SK-N-SH (cell line): ENCODE measurements around the gene TLX1. TPM values are rescaled to one million over a fixed set of nuclear protein-coding genes. Genes with fewer than 3 reads are reported as not detected.

Source experiments
- CTCF ChIA-PET: fragments of 300-600, 350-600 bp; formaldehyde crosslinking; extraction: SDS; loops from one replicate; lab custom pipeline; 2021; lab: Yijun Ruan, JAX
- POLR2A ChIA-PET: fragments of 350-600 bp; sonication (Branson Sonifier 250); formaldehyde crosslinking; extraction: SDS; loops from one replicate; lab custom pipeline; 2020; ENCODE audit warnings: antibody characterized with exemption, inconsistent platforms; lab: Yijun Ruan, JAX
- DNase-seq: peaks from one replicate; pipeline ENCODE4 v3.0.0; 2012
- H2AFZ ChIP-seq: fragments of 200-600 bp; sonication (generic); 2 replicates; pipeline ENCODE4 v1.8.1; 2016; ENCODE audit warnings: antibody characterized with exemption, mild to moderate bottlenecking, low read depth
- H3F3A ChIP-seq: fragments of 200-600 bp; sonication (generic); replicated peaks from 2 replicates; pipeline ENCODE3; 2016; ENCODE audit warnings: antibody characterized with exemption, mild to moderate bottlenecking; ENCODE audit not compliant: insufficient read depth
- H3K27ac ChIP-seq, 2 experiments: fragments of 200-500 bp in 1 of 2; fragments of 200-600 bp in 1 of 2; sonication (Bioruptor generic) in 1 of 2; sonication (generic), shearing (Covaris generic) in 1 of 2; 2 replicates each; pipeline versions ENCODE4 v1.5.1 to v1.6.1; 2014 to 2016; ENCODE audit warnings: low read depth in 2 of 2, inconsistent platforms in 1 of 2, low read length in 1 of 2, mild to moderate bottlenecking in 1 of 2, mixed read lengths in 1 of 2
- H3K27me3 ChIP-seq: fragments of 200-600 bp; sonication (generic), shearing (Covaris generic); 2 replicates; pipeline ENCODE4 v1.6.1; 2016; ENCODE audit warnings: mixed run types; ENCODE audit not compliant: insufficient read depth
- H3K36me3 ChIP-seq, 2 experiments: fragments of 200-500 bp in 1 of 2; fragments of 200-600 bp in 1 of 2; sonication (Bioruptor generic) in 1 of 2; sonication (generic) in 1 of 2; replicated peaks in 1 of 2; 2 replicates each; pipeline versions ENCODE3 to v1.5.1; 2014 to 2016; ENCODE audit warnings: low read length in 1 of 2, mild to moderate bottlenecking in 1 of 2; ENCODE audit not compliant: insufficient read depth in 2 of 2, control insufficient read depth in 1 of 2
- H3K4me1 ChIP-seq, 2 experiments: fragments of 200-500 bp in 1 of 2; fragments of 200-600 bp in 1 of 2; sonication (Bioruptor generic) in 1 of 2; sonication (generic), shearing (Covaris generic) in 1 of 2; 2 replicates each; pipeline versions ENCODE4 v1.5.1 to v1.6.1; 2014 to 2016; ENCODE audit warnings: low read depth in 1 of 2, low read length in 1 of 2, mixed run types in 1 of 2; ENCODE audit not compliant: insufficient read depth in 2 of 2, control insufficient read depth in 1 of 2
- H3K4me2 ChIP-seq: fragments of 200-600 bp; sonication (generic), shearing (Covaris generic); 2 replicates; pipeline ENCODE4 v1.6.1; 2017; ENCODE audit warnings: mixed run types
- H3K4me3 ChIP-seq, 2 experiments: fragments of 200-500 bp in 1 of 2; fragments of 200-600 bp in 1 of 2; sonication (Bioruptor generic) in 1 of 2; sonication (generic), shearing (Covaris generic) in 1 of 2; 2 replicates each; pipeline versions ENCODE4 v1.5.1 to v1.8.1; 2014 to 2016; ENCODE audit warnings: low read depth in 2 of 2, inconsistent platforms in 1 of 2, low read length in 1 of 2, mild to moderate bottlenecking in 1 of 2, mixed read lengths in 1 of 2, moderate library complexity in 1 of 2
- H3K79me2 ChIP-seq: fragments of 200-600 bp; sonication (generic); 2 replicates; pipeline ENCODE4 v1.8.1; 2017; ENCODE audit warnings: mild to moderate bottlenecking; ENCODE audit not compliant: insufficient read depth
- H3K9ac ChIP-seq: fragments of 200-600 bp; sonication (generic); 2 replicates; pipeline ENCODE4 v1.6.1; 2017; ENCODE audit warnings: mixed run types
- H3K9me2 ChIP-seq: fragments of 200-600 bp; sonication (generic); 2 replicates; pipeline ENCODE4 v1.6.1; 2017; ENCODE audit warnings: mixed run types
- H3K9me3 ChIP-seq: fragments of 200-600 bp; sonication (generic); 2 replicates; pipeline ENCODE4 v1.6.1; 2017; ENCODE audit warnings: mixed run types, mild to moderate bottlenecking, moderate library complexity
- H4K20me1 ChIP-seq: fragments of 200-600 bp; sonication (generic); 2 replicates; pipeline ENCODE4 v1.6.1; 2017; ENCODE audit warnings: mild to moderate bottlenecking, mixed run types; ENCODE audit not compliant: insufficient read depth
- EP300 ChIP-seq, 2 experiments: IDR thresholded peaks; 2 replicates each; pipeline versions ENCODE4 v1.4.0 to v1.6.1; 2012; ENCODE audit warnings: borderline replicate concordance in 1 of 2, low read depth in 1 of 2, low read length in 1 of 2
- EZH2phosphoT487 ChIP-seq: fragments of 200-600 bp; sonication (generic); IDR thresholded peaks from 2 replicates; pipeline ENCODE4 v1.6.1; 2017; ENCODE audit warnings: low read depth, mixed run types, mild to moderate bottlenecking, antibody characterized with exemption, moderate library complexity, borderline replicate concordance
- FOSL2 ChIP-seq: IDR thresholded peaks from 2 replicates; pipeline ENCODE4 v1.4.0; 2012; ENCODE audit warnings: low read depth, mild to moderate bottlenecking, moderate library complexity, borderline replicate concordance
- FOXJ3 ChIP-seq: sonication (generic); formaldehyde crosslinking; IDR thresholded peaks from 2 replicates; pipeline ENCODE4 v1.5.1; 2020; ENCODE audit warnings: mild to moderate bottlenecking, missing genetic modification reagents
- GATA2 ChIP-seq: sonication (generic); formaldehyde crosslinking; IDR thresholded peaks from 2 replicates; pipeline ENCODE4 v1.5.0; 2020; ENCODE audit warnings: mild to moderate bottlenecking, missing genetic modification reagents
- IRF3 ChIP-seq: fragments of 150-350 bp; IDR thresholded peaks from 2 replicates; pipeline ENCODE4 v1.6.1; 2016; ENCODE audit warnings: mild to moderate bottlenecking, low read depth, low read length
- MAX ChIP-seq: IDR thresholded peaks from 2 replicates; pipeline ENCODE4 v1.4.0; 2012; ENCODE audit warnings: low read depth
- MXI1 ChIP-seq: IDR thresholded peaks from 2 replicates; pipeline ENCODE4 v1.6.1; 2012; ENCODE audit warnings: mild to moderate bottlenecking, low read depth, low read length, improper control_type of control experiment
- NRF1 ChIP-seq: IDR thresholded peaks from 2 replicates; pipeline ENCODE4 v1.6.1; 2012; ENCODE audit warnings: low read depth, mild to moderate bottlenecking, low read length
- POLR2AphosphoS5 ChIP-seq: IDR thresholded peaks from 2 replicates; pipeline ENCODE4 v1.6.1; 2012; ENCODE audit warnings: low read depth, low read length
- RAD21 ChIP-seq: IDR thresholded peaks from 2 replicates; pipeline ENCODE4 v1.6.1; 2012; ENCODE audit warnings: mild to moderate bottlenecking, low read length
- REST ChIP-seq: IDR thresholded peaks from 2 replicates; pipeline ENCODE4 v1.6.1; 2012; ENCODE audit warnings: mild to moderate bottlenecking, low read depth, low read length, moderate library complexity
- RFX5 ChIP-seq: IDR thresholded peaks from 2 replicates; pipeline ENCODE4 v1.6.1; 2012; ENCODE audit warnings: mild to moderate bottlenecking, improper control_type of control experiment, low read length
- RXRA ChIP-seq: IDR thresholded peaks from 2 replicates; pipeline ENCODE4 v1.4.0; 2012; ENCODE audit warnings: low read depth, mild to moderate bottlenecking, borderline replicate concordance
- TAF1 ChIP-seq: IDR thresholded peaks from 2 replicates; pipeline ENCODE4 v1.6.1; 2012; ENCODE audit warnings: low read depth, mild to moderate bottlenecking, low read length, moderate library complexity, borderline replicate concordance
- TEAD4 ChIP-seq: IDR thresholded peaks from 2 replicates; pipeline ENCODE4 v1.4.0; 2012; ENCODE audit warnings: mild to moderate bottlenecking, borderline replicate concordance; ENCODE audit not compliant: insufficient read depth
- USF1 ChIP-seq: IDR thresholded peaks from 2 replicates; pipeline ENCODE4 v1.4.0; 2012; ENCODE audit warnings: low read depth, borderline replicate concordance
- YY1 ChIP-seq: IDR thresholded peaks from 2 replicates; pipeline ENCODE4 v1.4.0; 2012; ENCODE audit warnings: low read depth, mild to moderate bottlenecking
- whole genome bisulfite sequencing: methylation state at CpG from one replicate; pipeline ENCODE4 v1.1.6; 2017; ENCODE audit warnings: low lambda C conversion rate; 5-methylcytosine and 5-hydroxymethylcytosine counted together
- polyA plus RNA-seq, 3 experiments: library from polyadenylated mRNA; depleted of rRNA; stranded (reverse); fragments of >200 nt; gene quantifications; 2 replicates each; pipeline ENCODE4 v1.2.3, GENCODE V29; 2012

Gene TLX1
- polyA plus RNA-seq, 1 of the 3 experiments (the other 2 are of a cell fraction), result not detected

GRCh38 chr10:101106351-101106750 lies 24.7 kb upstream of the TLX1 start:
- Histone ChIP-seq H3K4me3 (no peak overlapping the region), H2AFZ (no peak overlapping the region), H3F3A (no peaks in the 10 kb centered on the region), H4K20me1 (no peaks in the 10 kb centered on the region), H3K9me3 (no peaks in the 10 kb centered on the region), H3K4me2 (no peak overlapping the region), H3K36me3 (no peaks in the 10 kb centered on the region), H3K9me2 (no peaks in the 10 kb centered on the region), H3K27ac (no peak overlapping the region), H3K9ac (no peak overlapping the region), H3K4me1 (no peaks in the 10 kb centered on the region), H3K79me2 (no peaks in the 10 kb centered on the region), H3K27me3 (peaks cover 28% of the 10 kb centered on the region)
- ChIA-PET POLR2A (no interaction called here), CTCF (interaction anchor here (0.6 to 5.5 kb wide), 3 partner anchors 10 to 35 kb away, joined by 3 to 53 read pairs (median 36); no protein-coding TSS in a partner anchor)
- TF ChIP-seq MXI1, result no peak
- TF ChIP-seq RXRA, result no peak
- TF ChIP-seq REST, result no peak
- TF ChIP-seq NRF1, result no peak
- no peak for TF ChIP-seq TAF1
- TF ChIP-seq IRF3, result no peak
- TF ChIP-seq USF1, result no peak
- no peak for TF ChIP-seq FOSL2
- no peak for TF ChIP-seq RFX5
- no peak for TF ChIP-seq GATA2 (CRISPR knock-in tag)
- TF ChIP-seq POLR2AphosphoS5, result no peak
- no peak for TF ChIP-seq MAX
- no peak for TF ChIP-seq RAD21
- no peak for TF ChIP-seq FOXJ3 (CRISPR knock-in tag)
- TF ChIP-seq EZH2phosphoT487, result no peak
- TF ChIP-seq EP300 (IDR thresholded peaks at IDR 0.05; ENCODE audit: borderline replicate concordance in 1 of 2, low read depth in 1 of 2, low read length in 1 of 2), result no peak
- no peak for TF ChIP-seq TEAD4
- TF ChIP-seq YY1, result no peak
- 57% methylated on average over 5 of the region's 6 CpGs for WGBS
- DNase-seq, result no peak
